Epithelial cell of esophagus (primary cell): Measurements from ENCODE around the gene ARMC2.

Source experiments
- DNase-seq: peaks from one replicate; pipeline ENCODE4 v3.0.0; 2010; ENCODE audit warnings: low read depth
- H3K4me3 ChIP-seq: 2 replicates; pipeline ENCODE4 v1.5.1; 2011; ENCODE audit warnings: mild to moderate bottlenecking, low read length, control low read depth
- CTCF ChIP-seq: IDR thresholded peaks from 2 replicates; pipeline ENCODE4 v1.5.1; 2011; ENCODE audit warnings: low read depth, mild to moderate bottlenecking, low read length, control low read depth, inconsistent platforms; ENCODE audit not compliant: insufficient read depth; ENCODE audit errors: missing control alignments

The ARMC2 gene

GRCh38 chr6:108840919-108841318 lies 7.3 kb upstream of the ARMC2 start:
- no peak for TF ChIP-seq CTCF
- H3K4me3 ChIP-seq, result no peak overlapping the region

GRCh38 chr6:108841377-108841855 lies 6.8 kb upstream of the ARMC2 start:
- DNase-seq, result no peak
- no peak for TF ChIP-seq CTCF
- no peak overlapping the region for H3K4me3 ChIP-seq

More at GRCh38 chr6:108840919-108841318, 7.3 kb upstream of the ARMC2 start:
- no peak for DNase-seq

GRCh38 chr6:108844135-108844534 lies 4.1 kb upstream of the ARMC2 start:
- DNase-seq, result no peak
- H3K4me3 ChIP-seq, result no peak overlapping the region
- TF ChIP-seq CTCF, result no peak

- no peak for DNase-seq
- TF ChIP-seq CTCF, result no peak
Measured at GRCh38 chr6:108845145-108845544, 3.1 kb upstream of the ARMC2 start.

GRCh38 chr6:108846101-108846500 lies 2.1 kb upstream of the ARMC2 start:
- DNase-seq, result no peak
- H3K4me3 ChIP-seq, result no peak overlapping the region
- no peak for TF ChIP-seq CTCF

More at GRCh38 chr6:108845145-108845544, 3.1 kb upstream of the ARMC2 start:
- no peak overlapping the region for H3K4me3 ChIP-seq

- no peak overlapping the region for H3K4me3 ChIP-seq
- no peak for TF ChIP-seq CTCF
- no peak for DNase-seq
Measured at GRCh38 chr6:108846628-108847027, 1.6 kb upstream of the ARMC2 start.

GRCh38 chr6:108847738-108848115 lies 495 bp upstream of the ARMC2 start:
- no peak for TF ChIP-seq CTCF

More at GRCh38 chr6:108847738-108848115, 495 bp upstream of the ARMC2 start:
- H3K4me3 ChIP-seq, result peak overlapping the region; percentile 75
- no peak for DNase-seq
